Esophagus muscularis mucosa (tissue), 4 donors: ENCODE results near the gene ACO1. TPM values are rescaled to one million over a fixed set of nuclear protein-coding genes. Genes with fewer than 3 reads are reported as not detected.

Source experiments
- DNase-seq: peaks from one replicate; pipeline ENCODE4 v3.0.0-alpha.2; 2017; ENCODE audit errors: extremely low spot score
- H3K27ac ChIP-seq, 4 donors: fragments of 200-600 bp; sonication (generic); replicated peaks in 1 of 4; 1 replicate in 3 of 4; 2 replicates in 1 of 4; pipeline ENCODE4 v1.5.1; 2016 to 2019; ENCODE audit warnings: mild to moderate bottlenecking in 1 of 4
- H3K27me3 ChIP-seq, 4 donors: fragments of 200-600 bp; sonication (generic); one replicate each; pipeline versions ENCODE4 v1.5.1 to v1.6.0; 2016 to 2019
- H3K36me3 ChIP-seq, 4 donors: fragments of 200-600 bp; sonication (generic); one replicate each; pipeline ENCODE4 v1.5.1; 2016 to 2019
- H3K4me1 ChIP-seq, 4 donors: fragments of 200-600 bp; sonication (generic); one replicate each; pipeline ENCODE4 v1.5.1; 2016 to 2019
- H3K4me3 ChIP-seq, 4 donors: fragments of 200-600 bp; sonication (generic); 1 replicate in 2 of 4; 2 replicates in 2 of 4; pipeline ENCODE4 v1.5.1; 2016 to 2019; ENCODE audit warnings: mild to moderate bottlenecking in 4 of 4, moderate library complexity in 1 of 4
- H3K9me3 ChIP-seq, 4 donors: fragments of 200-600 bp; sonication (generic); 1 replicate in 3 of 4; 2 replicates in 1 of 4; pipeline ENCODE4 v1.5.1; 2016 to 2019
- CTCF ChIP-seq, 3 experiments: fragments of 200-600 bp in 2 of 3; fragments of 450-650 bp in 1 of 3; sonication (generic) in 2 of 3; IDR thresholded peaks; one replicate each; pipeline ENCODE4 v1.5.1; 2017 to 2019; ENCODE audit warnings: antibody characterized with exemption in 3 of 3, mild to moderate bottlenecking in 2 of 3, moderate library complexity in 1 of 3
- EP300 ChIP-seq: sonication (generic); formaldehyde crosslinking; IDR thresholded peaks from one replicate; pipeline ENCODE4 v1.6.1; 2017; ENCODE audit warnings: antibody characterized with exemption
- POLR2A ChIP-seq: fragments of 450-650 bp; IDR thresholded peaks from one replicate; pipeline ENCODE4 v1.6.1; 2017; ENCODE audit warnings: antibody characterized with exemption, moderate library complexity, mild to moderate bottlenecking, low read depth
- POLR2AphosphoS5 ChIP-seq, 2 donors: sonication (generic); formaldehyde crosslinking; IDR thresholded peaks; one replicate each; pipeline ENCODE4 v1.6.1; 2017; ENCODE audit warnings: antibody characterized with exemption in 2 of 2
- WGBS: methylation state at CpG from one replicate; pipeline ENCODE4 v1.1.5; 2018; 5-methylcytosine and 5-hydroxymethylcytosine counted together
- intact Hi-C: fragments of 100-400 bp; cut with DNase I; formaldehyde crosslinking; loops from one replicate; pipeline ENCODE4 v1.15.1; 2023
- total RNA-seq, 4 donors: library from RNA; depleted of rRNA; stranded (reverse); fragments of >200 nt; gene quantifications; one replicate each; pipeline versions ENCODE4 v1.1.0 to v1.2.1, GENCODE V29; 2016

ACO1 gene
- total RNA-seq, 4 donors from 2014 or later = 64.4 to 91.9 (median 86.5) TPM

DNA sequence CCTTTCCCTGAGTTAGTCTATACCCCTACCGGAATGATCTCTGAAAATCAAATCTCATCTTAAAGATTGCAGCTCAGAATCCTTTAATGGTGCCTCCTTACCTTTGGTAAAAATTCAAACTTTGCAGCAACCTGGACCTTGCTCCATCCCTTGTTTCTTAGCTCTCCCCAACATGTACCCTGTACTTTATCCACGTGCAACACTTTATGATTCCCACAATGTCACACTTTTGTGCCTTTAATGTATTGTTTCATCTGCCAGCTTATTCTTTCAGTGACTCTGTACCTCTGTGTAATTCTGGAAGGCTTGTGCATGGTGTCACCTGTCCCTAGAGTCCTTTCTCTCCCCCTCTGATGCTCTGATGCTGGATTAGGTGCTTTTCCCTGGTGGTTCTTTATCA is 9.5 kb downstream of the ACO1 start:
- 95% methylated on average over 2 of the region's 2 CpGs for WGBS
- Histone ChIP-seq H3K9me3 (no peaks in the 10 kb centered on the region), H3K36me3 (peaks cover 0 to 6% (median 0%) of the 10 kb centered on the region in 4 donors), H3K4me1 (peaks cover 0 to 84% (median 75%) of the 10 kb centered on the region in 4 donors), H3K27ac (no peak overlapping the region), H3K4me3 (no peak overlapping the region), H3K27me3 (no peaks in the 10 kb centered on the region)
- TF ChIP-seq CTCF (IDR thresholded peaks at IDR 0.05) (no peak), POLR2A (no peak), EP300 (no peak), POLR2AphosphoS5 (IDR thresholded peaks at IDR 0.05) (no peak)
- intact Hi-C loops = no loop called here
- no peak for DNase-seq

DNA sequence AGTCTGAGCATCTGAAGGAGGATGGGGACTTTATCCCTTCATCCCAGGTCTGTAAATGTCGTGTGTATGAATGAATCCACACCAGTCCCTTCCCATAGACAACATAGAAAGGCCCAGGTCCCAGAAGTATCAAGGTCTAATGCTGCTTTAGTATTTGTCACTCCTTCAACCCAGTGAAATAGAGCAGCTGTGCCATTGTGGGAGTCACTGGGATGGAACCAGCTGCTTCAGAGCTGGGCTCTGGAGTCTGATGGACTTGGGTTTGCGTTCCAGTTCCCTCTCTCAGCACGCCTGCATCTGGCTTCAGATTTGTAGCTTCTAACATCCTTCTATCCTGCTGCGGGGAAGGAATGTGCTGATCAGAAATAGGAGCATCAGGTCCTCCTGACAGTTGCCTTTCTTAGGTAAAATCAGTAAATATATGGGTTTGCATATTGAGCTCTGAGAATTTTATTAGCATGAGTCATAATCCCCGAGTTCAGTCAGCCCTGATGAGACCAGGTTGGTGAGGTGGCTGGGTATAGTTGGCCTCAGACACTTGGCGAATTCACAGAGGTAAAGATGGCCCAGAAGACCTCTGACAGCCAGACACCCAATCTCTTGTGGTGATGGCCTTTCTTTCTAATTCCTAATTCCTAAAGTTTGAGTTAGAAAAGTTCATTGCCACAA is 10.1 kb downstream of the ACO1 start:
- peak overlapping the region in 1 of 4 donors; percentile 63 for H3K27ac ChIP-seq
- H3K4me3 ChIP-seq = no peak overlapping the region
- H3K9me3 ChIP-seq = no peaks in the 10 kb centered on the region
- no peak for DNase-seq
- 98% methylated on average over 6 of the region's 6 CpGs for WGBS
- H3K36me3 ChIP-seq = peaks cover 0 to 6% (median 0%) of the 10 kb centered on the region in 4 donors
- no peaks in the 10 kb centered on the region for H3K27me3 ChIP-seq
- peaks cover 0 to 83% (median 74%) of the 10 kb centered on the region in 4 donors for H3K4me1 ChIP-seq
- no peak for TF ChIP-seq CTCF (IDR thresholded peaks at IDR 0.05)
- TF ChIP-seq POLR2A = no peak
- TF ChIP-seq EP300 = no peak
- intact Hi-C loops = no loop called here

- Histone ChIP-seq H3K9me3 (no peaks in the 10 kb centered on the region), H3K36me3 (no peaks in the 10 kb centered on the region), H3K4me1 (peaks cover 0 to 72% (median 65%) of the 10 kb centered on the region in 4 donors), H3K27ac (peak overlapping the region; percentile 10 to 63 (median 55)), H3K27me3 (no peaks in the 10 kb centered on the region), H3K4me3 (no peak overlapping the region)
- intact Hi-C loops = no loop called here
- WGBS = 49% methylated on average over 7 of the region's 7 CpGs
- TF ChIP-seq POLR2AphosphoS5 (IDR thresholded peaks at IDR 0.05) (peak in 1 of 2 donors; percentile 14), CTCF (IDR thresholded peaks at IDR 0.05) (peak in 1 of 3 experiments; percentile 20), EP300 (no peak), POLR2A (no peak)
- DNase-seq = no peak
Observed at GRCh38 chr9:32395510-32396216, 11.2 kb downstream of the ACO1 start.

- Histone ChIP-seq H3K36me3 (no peaks in the 10 kb centered on the region), H3K4me3 (no peak overlapping the region), H3K4me1 (peaks cover 3 to 78% (median 71%) of the 10 kb centered on the region in 4 donors), H3K27me3 (no peaks in the 10 kb centered on the region), H3K27ac (no peak overlapping the region), H3K9me3 (no peaks in the 10 kb centered on the region)
- intact Hi-C loops = no loop called here
- 86% methylated on average over 3 of the region's 3 CpGs for WGBS
- DNase-seq = no peak
- TF ChIP-seq POLR2A = no peak
- no peak for TF ChIP-seq POLR2AphosphoS5 (IDR thresholded peaks at IDR 0.05)
- no peak for TF ChIP-seq EP300
- no peak for TF ChIP-seq CTCF (IDR thresholded peaks at IDR 0.05)
Observed at GRCh38 chr9:32398207-32398606, 13.8 kb downstream of the ACO1 start.
